ENCODE measurements around the gene CD79A. TPM values are rescaled to one million over a fixed set of nuclear protein-coding genes. Genes with fewer than 3 reads are reported as not detected.

Gene CD79A
- total RNA-seq, 1 experiment from 2014 or later = 0.69 TPM

DNA sequence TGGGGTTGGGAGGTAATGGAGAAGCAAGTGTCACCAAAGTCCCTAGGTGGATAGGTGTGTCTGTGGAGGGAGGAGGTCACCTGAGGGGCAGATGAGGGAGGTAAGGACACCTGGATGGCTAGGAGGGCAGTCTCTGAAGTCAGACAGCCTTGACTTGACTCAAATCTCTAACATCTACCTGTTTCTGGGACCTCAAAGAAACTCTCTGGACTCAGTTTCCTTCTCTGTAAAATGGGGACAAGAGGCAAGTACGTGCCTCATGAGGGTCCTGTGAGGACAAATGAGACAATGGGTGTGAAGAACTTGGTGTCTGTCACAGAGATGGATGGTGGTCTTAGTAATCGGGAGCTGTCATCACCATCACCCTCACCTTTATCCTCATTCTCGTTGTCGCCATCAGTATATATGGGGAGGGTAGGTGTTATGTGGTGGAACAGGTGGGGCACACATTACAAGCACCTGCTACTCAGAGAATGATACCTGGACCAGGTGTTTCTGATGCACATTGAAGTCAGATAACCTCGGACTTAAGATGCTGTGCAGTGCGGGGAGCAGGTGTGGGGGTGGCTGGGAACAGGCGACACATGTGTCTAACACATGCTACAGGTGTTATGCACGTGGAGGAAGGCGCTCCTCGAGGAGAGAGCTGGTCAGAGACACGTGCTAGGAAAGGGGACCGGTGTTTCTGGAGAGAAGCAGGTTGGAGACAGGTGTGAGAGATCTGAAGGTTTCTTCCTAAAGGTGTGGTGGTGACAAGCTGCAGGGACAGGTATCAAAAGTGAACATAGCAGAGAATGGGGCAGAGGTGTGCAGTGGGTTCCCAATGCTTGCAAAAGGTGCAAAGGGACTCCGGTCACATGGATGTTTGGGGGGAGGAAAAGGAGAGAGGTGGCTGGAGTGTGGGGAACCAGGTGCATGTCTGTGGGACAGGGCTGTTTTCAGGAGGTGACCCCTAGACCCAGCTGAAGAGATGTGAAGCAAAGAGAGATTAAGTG, 47.4 kb downstream of the CD79A start:
- ATAC-seq (no peak), DNase-seq (ENCODE audit: low read depth, low spot score) (no peak)
- no peaks in the 10 kb centered on the region for H4K20me1 ChIP-seq (ENCODE audit: insufficient read depth)
- H3K9me3 ChIP-seq (ENCODE audit: control insufficient read depth in 1 of 2, insufficient read depth in 1 of 2, low read depth in 1 of 2, low read length in 2 of 2) = no peaks in the 10 kb centered on the region
- TF ChIP-seq ELF1 (IDR thresholded peaks at IDR 0.05; ENCODE audit: borderline replicate concordance, low read depth) = no peak
- no peak for TF ChIP-seq RAD21 (IDR thresholded peaks at IDR 0.05; ENCODE audit: low read depth)
- no peak for TF ChIP-seq POLR2A (IDR thresholded peaks at IDR 0.05; ENCODE audit: borderline replicate concordance, extremely low read depth, insufficient read depth, insufficient read length)
- no peak for TF ChIP-seq ATF3 (IDR thresholded peaks at IDR 0.05)
- TF ChIP-seq SRF (IDR thresholded peaks at IDR 0.05; ENCODE audit: low read depth) = no peak
- TF ChIP-seq FOSL1 (IDR thresholded peaks at IDR 0.05; ENCODE audit: low read depth) = no peak
- TF ChIP-seq SIN3A (IDR thresholded peaks at IDR 0.05; ENCODE audit: low read depth) = no peak
- TF ChIP-seq CTCF (IDR thresholded peaks at IDR 0.05 in 2 of 3, conservative IDR thresholded peaks at IDR 0.05 in 1 of 3; ENCODE audit: borderline replicate concordance in 1 of 3, insufficient read depth in 1 of 3, low read depth in 2 of 3, low read length in 2 of 3) = no peak
- no peak for TF ChIP-seq EZH2phosphoT487 (IDR thresholded peaks at IDR 0.05; ENCODE audit: borderline replicate concordance)
- no peak for TF ChIP-seq ZFX (IDR thresholded peaks at IDR 0.05)
- no peak for TF ChIP-seq JUND (IDR thresholded peaks at IDR 0.05)
- no peak for TF ChIP-seq EGR1 (IDR thresholded peaks at IDR 0.05; ENCODE audit: low read depth)
- no peak for TF ChIP-seq ZNF274 (IDR thresholded peaks at IDR 0.05; ENCODE audit: low read depth, low read length)
- no peak for TF ChIP-seq YY1 (IDR thresholded peaks at IDR 0.05; ENCODE audit: extremely low read depth, insufficient replicate concordance, low read depth, low read length)
- H2AFZ ChIP-seq (ENCODE audit: low read depth, low read length, poor library complexity, severe bottlenecking) = no peak overlapping the region
- H3K9me2 ChIP-seq (ENCODE audit: insufficient read depth) = no peaks in the 10 kb centered on the region
- H3K4me1 ChIP-seq (ENCODE audit: control insufficient read depth in 1 of 2, insufficient read depth in 2 of 2, low read length in 2 of 2) = peaks cover 11 to 14% of the 10 kb centered on the region in 2 experiments
- no TSS peak for BruUV-seq (replicated peaks)
- no peak overlapping the region for H3K4me3 ChIP-seq (replicated peaks in 1 of 2; ENCODE audit: low read depth in 1 of 2, low read length in 2 of 2)
- no peaks in the 10 kb centered on the region for H3K27me3 ChIP-seq (ENCODE audit: insufficient read depth, low read length)
- H3K27ac ChIP-seq (ENCODE audit: low read depth, low read length) = no peak overlapping the region
- H3K79me2 ChIP-seq (ENCODE audit: insufficient read depth, low read length) = no peaks in the 10 kb centered on the region
- ChIA-PET CTCF (no interaction called here), POLR2A (interaction anchor here (0.8 kb wide), 1 partner anchor 13 kb away, joined by 4 read pairs; no protein-coding TSS in a partner anchor), RAD21 (ENCODE audit: low non-redundant PET in 1 of 2, low total read pairs in 2 of 2, uncharacterized antibody in 2 of 2, unreplicated experiment in 2 of 2) (no interaction called here)
- intact Hi-C loops (cut with micrococcal nuclease) = loop anchor here (5.0 kb wide), 1 partner anchor 42 kb away; the partner anchor contains the start of gene ARHGEF1
- H3K36me3 ChIP-seq (ENCODE audit: control insufficient read depth in 1 of 2, insufficient read depth in 2 of 2, low read length in 2 of 2) = no peaks in the 10 kb centered on the region
- H3K9ac ChIP-seq (ENCODE audit: low read length) = no peak overlapping the region
- H3K4me2 ChIP-seq (ENCODE audit: low read length) = no peak overlapping the region

All from HCT116 (cell line).